ENCODE data around the gene CDKL1.

GRCh38 chr14:50301914-50302313 lies 94.8 kb downstream of the CDKL1 start:
- TF ChIP-seq ARNT (IDR thresholded peaks at IDR 0.05), result no peak
- TF ChIP-seq LEF1 (IDR thresholded peaks at IDR 0.05; ENCODE audit: borderline replicate concordance), result no peak
- no peak for TF ChIP-seq SUZ12 (IDR thresholded peaks at IDR 0.05)
- TF ChIP-seq ZNF384 (IDR thresholded peaks at IDR 0.05), result no peak
- no peak for TF ChIP-seq SP1 (IDR thresholded peaks at IDR 0.05)
- TF ChIP-seq ELF4 (IDR thresholded peaks at IDR 0.05), result no peak
- TF ChIP-seq NFRKB (IDR thresholded peaks at IDR 0.05), result no peak
- TF ChIP-seq L3MBTL2 (conservative IDR thresholded peaks at IDR 0.05), result no peak
- TF ChIP-seq FOXA1 (IDR thresholded peaks at IDR 0.05), result no peak
- no peak for TF ChIP-seq BHLHE40 (IDR thresholded peaks at IDR 0.05; ENCODE audit: borderline replicate concordance)
- no peak for TF ChIP-seq CTBP1 (IDR thresholded peaks at IDR 0.05; ENCODE audit: borderline replicate concordance)
- TF ChIP-seq FOXM1 (IDR thresholded peaks at IDR 0.05; ENCODE audit: borderline replicate concordance), result no peak
- TF ChIP-seq TARDBP (IDR thresholded peaks at IDR 0.05), result no peak
